IPS DF 6.9 (cell line): ENCODE measurements around the gene ZSCAN9.

Experiments
- DNase-seq: peaks from one replicate; pipeline ENCODE4 v3.0.0-alpha.2; 2013; ENCODE audit warnings: low read depth, low spot score
- H3K27ac ChIP-seq: one replicate; pipeline ENCODE4 v1.5.1; 2013; ENCODE audit warnings: low read length, control low read depth
- H3K27me3 ChIP-seq: 2 replicates; pipeline ENCODE4 v1.6.1; 2013; ENCODE audit warnings: mild to moderate bottlenecking, low read length; ENCODE audit not compliant: control insufficient read depth, insufficient read depth
- H3K36me3 ChIP-seq: 2 replicates; pipeline ENCODE4 v1.6.1; 2013; ENCODE audit warnings: low read length; ENCODE audit not compliant: control insufficient read depth, insufficient read depth
- H3K4me1 ChIP-seq: 2 replicates; pipeline ENCODE4 v1.6.1; 2013; ENCODE audit warnings: low read length; ENCODE audit not compliant: control insufficient read depth, insufficient read depth
- H3K4me3 ChIP-seq: 2 replicates; pipeline ENCODE4 v1.5.1; 2013; ENCODE audit warnings: mild to moderate bottlenecking, low read length
- H3K9me3 ChIP-seq: 2 replicates; pipeline ENCODE4 v1.6.1; 2013; ENCODE audit warnings: low read length, inconsistent platforms; ENCODE audit not compliant: control insufficient read depth, insufficient read depth
- WGBS: extraction: QIAGEN DNeasy Blood & Tissue Kit; methylation state at CpG from one replicate; pipeline ENCODE4 v1.1.7; 2013; ENCODE audit warnings: mixed read lengths, missing lambda C conversion rate; ENCODE audit not compliant: insufficient read length, insufficient coverage; 5-methylcytosine and 5-hydroxymethylcytosine counted together

ZSCAN9 gene

GRCh38 chr6:28224131-28225055 is 682 bp upstream of the ZSCAN9 start:
- no peak for DNase-seq
- Histone ChIP-seq H3K4me3 (peak overlapping the region; percentile 90; the same call in 1 of the 2 replicates), H3K4me1 (no peaks in the 10 kb centered on the region), H3K9me3 (no peaks in the 10 kb centered on the region), H3K27ac (no peak overlapping the region), H3K27me3 (peaks cover 2% of the 10 kb centered on the region; the same call in 1 of the 2 replicates), H3K36me3 (peaks cover 9% of the 10 kb centered on the region; the same call in 1 of the 2 replicates)
- no CpG with 5 or more reads among the region's 9 CpGs for WGBS

- Histone ChIP-seq H3K4me3 (no peak overlapping the region), H3K9me3 (no peaks in the 10 kb centered on the region), H3K27ac (no peak overlapping the region), H3K27me3 (no peaks in the 10 kb centered on the region; the same call in 1 of the 2 replicates), H3K4me1 (no peaks in the 10 kb centered on the region), H3K36me3 (peaks cover 13% of the 10 kb centered on the region; the same call in 1 of the 2 replicates)
- no CpG with 5 or more reads among the region's 2 CpGs for WGBS
- DNase-seq: no peak
Measured at GRCh38 chr6:28226460-28226859, 1.4 kb downstream of the ZSCAN9 start.

- Histone ChIP-seq H3K27me3 (no peaks in the 10 kb centered on the region), H3K36me3 (peaks cover 13% of the 10 kb centered on the region; the same call in 1 of the 2 replicates)
Measured at GRCh38 chr6:28232785-28233184, 7.7 kb downstream of the ZSCAN9 start.

GRCh38 chr6:28235912-28236452 is 10.9 kb downstream of the ZSCAN9 start:
- no peaks in the 10 kb centered on the region for H3K27me3 ChIP-seq
- H3K27ac ChIP-seq: no peak overlapping the region
- no peak overlapping the region for H3K4me3 ChIP-seq
- H3K4me1 ChIP-seq: no peaks in the 10 kb centered on the region
- no peaks in the 10 kb centered on the region for H3K9me3 ChIP-seq
- H3K36me3 ChIP-seq: peaks cover 8% of the 10 kb centered on the region; the same call in 1 of the 2 replicates
- DNase-seq: no peak
- no CpG with 5 or more reads among the region's 3 CpGs for WGBS

More at GRCh38 chr6:28232785-28233184, 7.7 kb downstream of the ZSCAN9 start:
- no peaks in the 10 kb centered on the region for H3K9me3 ChIP-seq
- H3K4me1 ChIP-seq: no peaks in the 10 kb centered on the region
- H3K4me3 ChIP-seq: no peak overlapping the region
- no peak for DNase-seq
- no peak overlapping the region for H3K27ac ChIP-seq
- WGBS: no CpG with 5 or more reads among the region's 11 CpGs

- no CpG with 5 or more reads among the region's 1 CpG for WGBS
- Histone ChIP-seq H3K9me3 (no peaks in the 10 kb centered on the region), H3K4me1 (no peaks in the 10 kb centered on the region), H3K4me3 (no peak overlapping the region), H3K27ac (no peak overlapping the region), H3K36me3 (no peaks in the 10 kb centered on the region), H3K27me3 (no peaks in the 10 kb centered on the region)
- no peak for DNase-seq
Measured at GRCh38 chr6:28239636-28240035, 14.6 kb downstream of the ZSCAN9 start.

DNA sequence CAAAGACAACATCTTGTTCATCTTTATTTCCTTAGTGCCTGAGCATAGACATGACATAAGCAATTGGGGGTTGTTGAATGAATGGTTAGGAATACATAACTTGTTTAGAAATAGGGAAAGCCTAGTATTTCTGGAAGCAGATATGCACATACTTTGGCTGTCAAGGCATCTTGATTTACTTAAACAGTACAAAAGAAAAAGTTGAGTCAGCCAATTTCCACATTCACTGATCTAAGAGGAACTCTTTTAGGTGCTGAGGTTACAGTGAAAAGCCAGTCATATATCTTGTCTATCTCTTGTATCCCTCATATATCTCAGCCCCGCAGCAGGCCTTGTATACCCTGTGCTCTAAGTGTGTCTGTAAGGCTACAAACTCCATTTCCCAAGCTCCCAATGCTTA is 15.4 kb downstream of the ZSCAN9 start:
- no peaks in the 10 kb centered on the region for H3K27me3 ChIP-seq
- no CpG with 5 or more reads among the region's 1 CpG for WGBS
- no peak for DNase-seq
- no peaks in the 10 kb centered on the region for H3K9me3 ChIP-seq
- no peak overlapping the region for H3K4me3 ChIP-seq
- H3K36me3 ChIP-seq: no peaks in the 10 kb centered on the region; the same call in 1 of the 2 replicates
- H3K4me1 ChIP-seq: no peaks in the 10 kb centered on the region
- H3K27ac ChIP-seq: no peak overlapping the region

DNA sequence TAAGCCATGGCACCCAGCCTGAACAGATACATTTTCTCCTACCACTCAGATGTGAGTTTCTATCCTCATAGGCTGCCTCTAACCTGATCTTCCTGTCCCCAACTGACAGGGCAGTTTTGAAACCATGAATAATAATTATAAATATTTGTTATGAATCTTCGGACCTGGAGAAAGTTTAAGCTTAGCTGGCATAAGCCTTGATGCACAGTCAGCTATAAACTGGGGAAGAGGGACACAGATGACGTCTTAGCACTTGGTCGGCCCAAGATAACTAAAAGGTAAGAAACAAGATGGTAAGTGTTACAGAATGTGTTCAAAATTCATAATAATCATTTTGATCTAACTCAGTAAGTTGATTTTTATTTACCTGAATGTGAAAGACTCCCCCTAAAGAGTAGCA is 18.9 kb downstream of the ZSCAN9 start:
- H3K27me3 ChIP-seq: no peaks in the 10 kb centered on the region
- H3K4me3 ChIP-seq: no peak overlapping the region
- WGBS: no CpG with 5 or more reads among the region's 3 CpGs
- H3K36me3 ChIP-seq: peaks cover 4% of the 10 kb centered on the region; the same call in 1 of the 2 replicates
- no peak for DNase-seq
- H3K4me1 ChIP-seq: no peaks in the 10 kb centered on the region
- H3K27ac ChIP-seq: no peak overlapping the region
- no peaks in the 10 kb centered on the region for H3K9me3 ChIP-seq

DNA sequence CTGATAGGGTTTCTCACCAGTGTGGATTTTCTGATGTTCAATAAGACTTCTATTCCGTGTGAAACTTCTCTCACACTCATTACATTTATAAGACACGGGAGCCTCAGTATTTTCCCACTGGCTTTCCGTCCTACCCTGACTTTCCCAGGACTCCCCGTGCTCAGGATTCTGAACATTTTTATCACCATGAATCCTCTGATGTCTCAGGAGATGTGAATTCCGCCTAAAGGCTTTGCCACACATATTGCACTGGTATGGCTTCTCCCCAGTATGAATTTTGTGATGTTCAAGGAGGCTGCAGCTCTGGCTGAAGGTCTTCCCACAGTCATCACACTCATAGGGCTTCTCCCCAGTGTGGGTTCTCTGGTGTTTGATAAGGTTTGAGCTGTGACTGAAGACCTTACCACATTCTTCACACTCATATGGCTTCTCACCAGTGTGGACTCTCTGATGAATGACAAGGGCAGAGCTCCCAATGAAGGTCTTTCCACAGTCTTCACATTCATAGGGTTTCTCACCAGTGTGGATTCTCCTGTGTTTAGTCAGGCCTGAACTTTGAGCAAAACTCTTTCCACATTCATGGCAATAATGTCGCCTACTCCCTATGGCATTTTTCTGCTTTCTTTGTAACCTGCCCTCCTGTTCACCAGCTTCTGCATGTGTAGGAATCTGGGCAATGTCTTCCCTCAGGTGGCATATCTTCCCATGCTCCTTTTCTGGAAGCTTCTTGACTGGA is 20.3 kb downstream of the ZSCAN9 start:
- no peaks in the 10 kb centered on the region for H3K9me3 ChIP-seq
- WGBS: no CpG with 5 or more reads among the region's 6 CpGs
- H3K4me1 ChIP-seq: no peaks in the 10 kb centered on the region
- DNase-seq: no peak
- H3K27me3 ChIP-seq: no peaks in the 10 kb centered on the region
- no peak overlapping the region for H3K4me3 ChIP-seq
- no peak overlapping the region for H3K27ac ChIP-seq
- peaks cover 4% of the 10 kb centered on the region; the same call in 1 of the 2 replicates for H3K36me3 ChIP-seq

GRCh38 chr6:28248916-28249315 is 23.8 kb downstream of the ZSCAN9 start:
- Histone ChIP-seq H3K27ac (no peak overlapping the region), H3K4me3 (no peak overlapping the region), H3K36me3 (peaks cover 4% of the 10 kb centered on the region; the same call in 1 of the 2 replicates), H3K9me3 (no peaks in the 10 kb centered on the region), H3K27me3 (no peaks in the 10 kb centered on the region), H3K4me1 (no peaks in the 10 kb centered on the region)
- WGBS: no CpG with 5 or more reads among the region's 1 CpG
- DNase-seq: no peak

DNA sequence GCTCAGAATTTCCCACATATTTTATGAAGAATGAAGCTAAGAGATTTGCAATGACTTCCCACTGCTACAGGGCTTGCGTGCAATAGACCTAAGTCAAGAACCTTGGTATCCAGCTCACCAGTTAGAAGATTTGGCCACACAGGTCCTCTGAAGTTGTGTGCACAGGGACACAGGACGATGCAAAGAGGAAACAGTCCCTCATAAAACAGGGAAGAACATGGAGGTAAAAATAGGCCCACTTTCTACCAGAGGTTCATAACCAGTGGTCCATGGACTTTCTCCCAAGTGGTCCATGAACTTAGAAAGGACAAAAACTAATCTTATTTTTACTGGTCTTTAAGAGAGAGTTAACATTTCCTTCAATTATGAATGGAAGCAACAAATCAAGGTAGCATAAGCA is 25.7 kb downstream of the ZSCAN9 start:
- H3K9me3 ChIP-seq: no peaks in the 10 kb centered on the region
- 0 out of 2 replicates have a peak, but pooled peaks cover 3% of the 10 kb centered on the region for H3K36me3 ChIP-seq
- no peak overlapping the region for H3K27ac ChIP-seq
- no peaks in the 10 kb centered on the region for H3K4me1 ChIP-seq
- no peaks in the 10 kb centered on the region for H3K27me3 ChIP-seq
- DNase-seq: no peak
- no CpG with 5 or more reads among the region's 2 CpGs for WGBS
- no peak overlapping the region for H3K4me3 ChIP-seq
